ENCODE data around the gene SNCG.
A peak's percentile ranks its signal among the peaks of the same experiment; 100 is the strongest.

SNCG gene

GRCh38 chr10:86964847-86965190 lies 6.4 kb downstream of the SNCG start:
- no peak overlapping the region for H3K9ac ChIP-seq (ENCODE audit: low read depth, low read length, poor library complexity)

DNA sequence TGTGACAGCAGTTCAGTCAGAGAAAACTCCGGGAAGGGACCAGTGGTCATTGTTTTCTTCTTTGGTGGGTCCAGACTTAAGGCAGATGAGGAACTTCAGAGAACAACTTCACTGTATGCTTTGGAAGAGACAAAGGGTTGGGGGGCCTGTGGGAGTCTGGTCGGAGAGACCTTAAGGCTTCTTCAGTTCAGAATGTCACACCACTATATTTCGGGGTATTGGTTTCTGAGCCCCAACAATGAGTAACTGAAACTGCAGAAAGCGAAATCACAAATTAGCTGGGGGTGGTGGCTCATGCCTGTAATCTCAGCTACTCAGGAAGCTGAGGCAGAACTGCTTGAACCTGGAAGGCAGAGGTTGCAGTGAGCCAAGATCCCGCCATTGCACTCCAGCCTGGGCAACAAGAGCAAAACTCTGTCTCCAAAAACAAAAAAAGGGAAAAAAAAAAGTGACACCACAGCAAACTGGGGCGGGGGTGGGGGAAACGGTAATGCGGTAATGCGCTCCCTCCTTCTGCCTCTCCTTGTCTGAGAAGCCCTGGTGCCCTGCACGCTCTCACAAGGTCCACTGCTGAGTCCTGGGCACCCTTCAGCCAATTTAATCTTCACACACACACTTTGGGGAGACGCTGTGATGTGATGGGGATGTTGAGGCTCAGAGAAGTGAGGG lies 7.7 kb downstream of the SNCG start:
- no peak for DNase-seq (ENCODE audit: low spot score)
- no peaks in the 10 kb centered on the region for H3K36me3 ChIP-seq (replicated peaks in 1 of 2; ENCODE audit: control insufficient read depth in 2 of 2, insufficient read depth in 2 of 2, low read length in 2 of 2)
- H2BK12ac ChIP-seq (ENCODE audit: low read length): no peak overlapping the region
- no peak overlapping the region for H3K4me3 ChIP-seq (ENCODE audit: low read length in 2 of 2)
- peak overlapping the region; percentile 90 for H2AFZ ChIP-seq (ENCODE audit: low read length)
- H2AK5ac ChIP-seq (ENCODE audit: low read depth, low read length): no peak overlapping the region
- H3K4ac ChIP-seq (ENCODE audit: low read length): no peak overlapping the region
- no peak overlapping the region for H3K27ac ChIP-seq (replicated peaks; ENCODE audit: low read length)
- H2BK15ac ChIP-seq (ENCODE audit: low read length): no peak overlapping the region
- H2BK120ac ChIP-seq (ENCODE audit: low read depth, low read length): no peak overlapping the region
- H3K27me3 ChIP-seq (ENCODE audit: control insufficient read depth in 3 of 3, insufficient read depth in 3 of 3, low read depth in 1 of 3, low read length in 3 of 3): no peaks in the 10 kb centered on the region
- no peak overlapping the region for H3K9ac ChIP-seq (ENCODE audit: low read depth, low read length, poor library complexity)
- H3K79me1 ChIP-seq (ENCODE audit: low read depth, low read length): peaks cover 1% of the 10 kb centered on the region
- no CpG with 5 or more reads among the region's 11 CpGs for WGBS, 2 donors (ENCODE audit: extremely low coverage in 2 of 2, insufficient read length in 2 of 2, insufficient replicate concordance in 1 of 2)
- no peak overlapping the region for H3K14ac ChIP-seq (ENCODE audit: low read length)
- H3K4me2 ChIP-seq (ENCODE audit: insufficient read depth, low read length, poor library complexity, severe bottlenecking): no peak overlapping the region
- no peak overlapping the region for H3K23ac ChIP-seq (ENCODE audit: low read depth, low read length, poor library complexity)
- no peak overlapping the region for H4K91ac ChIP-seq (ENCODE audit: low read depth, low read length, poor library complexity)
- H3K4me1 ChIP-seq (ENCODE audit: control insufficient read depth in 2 of 2, insufficient read depth in 1 of 2, low read depth in 1 of 2, low read length in 2 of 2): peaks cover 15 to 24% of the 10 kb centered on the region in 2 donors
- no peaks in the 10 kb centered on the region for H3K9me3 ChIP-seq (replicated peaks in 1 of 2; ENCODE audit: control insufficient read depth in 2 of 2, insufficient read depth in 1 of 2, low read depth in 1 of 2, low read length in 2 of 2)
- no peak overlapping the region for H4K8ac ChIP-seq (ENCODE audit: low read depth, low read length)
- no peak overlapping the region for H2BK5ac ChIP-seq (ENCODE audit: low read length)
- no peak overlapping the region for H3K18ac ChIP-seq (ENCODE audit: low read length)

More at GRCh38 chr10:86964847-86965190, 6.4 kb downstream of the SNCG start:
- Histone ChIP-seq H3K27me3 (ENCODE audit: control insufficient read depth in 3 of 3, insufficient read depth in 3 of 3, low read depth in 1 of 3, low read length in 3 of 3) (no peaks in the 10 kb centered on the region), H3K14ac (ENCODE audit: low read length) (no peak overlapping the region), H3K23ac (ENCODE audit: low read depth, low read length, poor library complexity) (no peak overlapping the region), H2BK15ac (ENCODE audit: low read length) (no peak overlapping the region), H3K79me1 (ENCODE audit: low read depth, low read length) (peaks cover 1% of the 10 kb centered on the region), H3K36me3 (replicated peaks in 1 of 2; ENCODE audit: control insufficient read depth in 2 of 2, insufficient read depth in 2 of 2, low read length in 2 of 2) (no peaks in the 10 kb centered on the region), H2AK5ac (ENCODE audit: low read depth, low read length) (peak overlapping the region; percentile 90), H3K4ac (ENCODE audit: low read length) (no peak overlapping the region), H4K8ac (ENCODE audit: low read depth, low read length) (no peak overlapping the region), H2BK120ac (ENCODE audit: low read depth, low read length) (no peak overlapping the region), H2BK5ac (ENCODE audit: low read length) (no peak overlapping the region), H3K4me3 (ENCODE audit: low read length in 2 of 2) (no peak overlapping the region), H2AFZ (ENCODE audit: low read length) (no peak overlapping the region), H3K27ac (replicated peaks; ENCODE audit: low read length) (no peak overlapping the region), H3K4me2 (ENCODE audit: insufficient read depth, low read length, poor library complexity, severe bottlenecking) (no peak overlapping the region), H3K18ac (ENCODE audit: low read length) (no peak overlapping the region), H3K9me3 (replicated peaks in 1 of 2; ENCODE audit: control insufficient read depth in 2 of 2, insufficient read depth in 1 of 2, low read depth in 1 of 2, low read length in 2 of 2) (no peaks in the 10 kb centered on the region), H3K4me1 (ENCODE audit: control insufficient read depth in 2 of 2, insufficient read depth in 1 of 2, low read depth in 1 of 2, low read length in 2 of 2) (peaks cover 13 to 20% of the 10 kb centered on the region in 2 donors), H4K91ac (ENCODE audit: low read depth, low read length, poor library complexity) (no peak overlapping the region), H2BK12ac (ENCODE audit: low read length) (peak overlapping the region; percentile 4)
- DNase-seq (ENCODE audit: low spot score): no peak
- WGBS, 2 donors (ENCODE audit: extremely low coverage in 2 of 2, insufficient read length in 2 of 2, insufficient replicate concordance in 1 of 2): no CpG with 5 or more reads among the region's 2 CpGs

- no peak for DNase-seq (ENCODE audit: low spot score)
- Histone ChIP-seq H2BK120ac (ENCODE audit: low read depth, low read length) (no peak overlapping the region), H3K9me3 (replicated peaks in 1 of 2; ENCODE audit: control insufficient read depth in 2 of 2, insufficient read depth in 1 of 2, low read depth in 1 of 2, low read length in 2 of 2) (peaks cover 0 to 6% of the 10 kb centered on the region in 2 donors), H3K9ac (ENCODE audit: low read depth, low read length, poor library complexity) (no peak overlapping the region), H3K4me1 (ENCODE audit: control insufficient read depth in 2 of 2, insufficient read depth in 1 of 2, low read depth in 1 of 2, low read length in 2 of 2) (peaks cover 15 to 27% of the 10 kb centered on the region in 2 donors), H3K27me3 (ENCODE audit: control insufficient read depth in 3 of 3, insufficient read depth in 3 of 3, low read depth in 1 of 3, low read length in 3 of 3) (peaks cover 0 to 6% (median 0%) of the 10 kb centered on the region in 3 experiments), H4K8ac (ENCODE audit: low read depth, low read length) (no peak overlapping the region), H2AFZ (ENCODE audit: low read length) (peak overlapping the region; percentile 90), H3K4me2 (ENCODE audit: insufficient read depth, low read length, poor library complexity, severe bottlenecking) (no peak overlapping the region), H3K27ac (replicated peaks; ENCODE audit: low read length) (no peak overlapping the region), H2BK12ac (ENCODE audit: low read length) (no peak overlapping the region), H2AK5ac (ENCODE audit: low read depth, low read length) (peak overlapping the region; percentile 50), H3K14ac (ENCODE audit: low read length) (no peak overlapping the region), H3K23ac (ENCODE audit: low read depth, low read length, poor library complexity) (no peak overlapping the region), H2BK15ac (ENCODE audit: low read length) (peak overlapping the region; percentile 49), H3K4me3 (ENCODE audit: low read length in 2 of 2) (no peak overlapping the region), H3K4ac (ENCODE audit: low read length) (no peak overlapping the region), H2BK5ac (ENCODE audit: low read length) (peak overlapping the region; percentile 4), H3K36me3 (replicated peaks in 1 of 2; ENCODE audit: control insufficient read depth in 2 of 2, insufficient read depth in 2 of 2, low read length in 2 of 2) (no peaks in the 10 kb centered on the region), H3K79me1 (ENCODE audit: low read depth, low read length) (no peaks in the 10 kb centered on the region), H3K18ac (ENCODE audit: low read length) (peak overlapping the region; percentile 15), H4K91ac (ENCODE audit: low read depth, low read length, poor library complexity) (peak overlapping the region; percentile 11)
- WGBS, 2 donors (ENCODE audit: extremely low coverage in 2 of 2, insufficient read length in 2 of 2, insufficient replicate concordance in 1 of 2): no CpG with 5 or more reads among the region's 7 CpGs
Observed at GRCh38 chr10:86967481-86967941, 9.1 kb downstream of the SNCG start.

DNA sequence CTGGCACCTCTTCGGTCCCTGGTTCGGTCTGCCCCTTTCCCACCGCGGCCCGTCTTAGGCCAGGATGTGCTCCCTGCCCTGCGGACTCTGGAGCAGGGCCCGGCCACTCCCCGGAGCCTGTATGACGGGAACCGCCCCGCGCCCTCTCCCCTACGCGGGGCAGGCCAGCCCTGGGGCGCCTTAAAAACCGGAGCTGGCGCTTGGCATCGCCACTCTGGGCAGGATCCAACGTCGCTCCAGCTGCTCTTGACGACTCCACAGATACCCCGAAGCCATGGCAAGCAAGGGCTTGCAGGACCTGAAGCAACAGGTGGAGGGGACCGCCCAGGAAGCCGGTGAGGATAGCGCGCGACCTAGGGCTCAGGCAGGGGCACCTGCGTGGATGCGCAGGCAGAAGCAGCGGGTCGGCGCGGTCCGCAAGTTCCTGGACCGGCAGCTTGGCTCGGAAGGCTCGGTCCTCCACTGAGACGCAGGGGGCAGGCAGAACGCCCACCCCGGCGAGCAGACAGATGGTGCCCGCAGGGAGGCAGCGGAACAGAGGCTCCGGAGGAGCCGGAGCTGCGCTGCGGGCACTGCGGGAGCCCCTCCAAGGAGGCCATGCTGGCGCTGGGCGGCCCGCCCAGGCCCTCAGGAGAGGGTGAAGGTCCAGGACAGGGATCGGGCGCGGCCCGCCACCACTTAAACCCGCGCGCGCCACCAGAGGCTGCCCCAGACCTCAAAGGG lies 10.0 kb downstream of the SNCG start, which contains the start of gene ADIRF:
ADIRF (plus strand) TSS at position 212 of the 723 bp plus-strand sequence; CDS start at position 275, 63 bp downstream.
- Histone ChIP-seq H2BK5ac (ENCODE audit: low read length) (peak within 1 kb of the TSS; percentile 19), H3K79me1 (ENCODE audit: low read depth, low read length) (no peaks in the 10 kb centered on the region), H3K36me3 (replicated peaks in 1 of 2; ENCODE audit: control insufficient read depth in 2 of 2, insufficient read depth in 2 of 2, low read length in 2 of 2) (no peaks in the 10 kb centered on the region), H3K27me3 (ENCODE audit: control insufficient read depth in 3 of 3, insufficient read depth in 3 of 3, low read depth in 1 of 3, low read length in 3 of 3) (peaks cover 0 to 6% (median 0%) of the 10 kb centered on the region in 3 experiments), H3K4me1 (ENCODE audit: control insufficient read depth in 2 of 2, insufficient read depth in 1 of 2, low read depth in 1 of 2, low read length in 2 of 2) (peaks cover 15 to 27% of the 10 kb centered on the region in 2 donors), H4K8ac (ENCODE audit: low read depth, low read length) (no peak within 1 kb of the TSS), H2AK5ac (ENCODE audit: low read depth, low read length) (peak within 1 kb of the TSS; percentile 88), H3K27ac (replicated peaks; ENCODE audit: low read length) (no peak within 1 kb of the TSS), H3K4ac (ENCODE audit: low read length) (no peak within 1 kb of the TSS), H3K14ac (ENCODE audit: low read length) (no peak within 1 kb of the TSS), H3K9me3 (replicated peaks in 1 of 2; ENCODE audit: control insufficient read depth in 2 of 2, insufficient read depth in 1 of 2, low read depth in 1 of 2, low read length in 2 of 2) (peaks cover 0 to 6% of the 10 kb centered on the region in 2 donors), H3K9ac (ENCODE audit: low read depth, low read length, poor library complexity) (no peak within 1 kb of the TSS), H3K4me3 (ENCODE audit: low read length in 2 of 2) (no peak within 1 kb of the TSS), H2BK120ac (ENCODE audit: low read depth, low read length) (no peak within 1 kb of the TSS), H3K23ac (ENCODE audit: low read depth, low read length, poor library complexity) (no peak within 1 kb of the TSS), H4K91ac (ENCODE audit: low read depth, low read length, poor library complexity) (peak within 1 kb of the TSS; percentile 11), H2BK15ac (ENCODE audit: low read length) (peak within 1 kb of the TSS; percentile 51), H2AFZ (ENCODE audit: low read length) (peak within 1 kb of the TSS; percentile 91), H3K4me2 (ENCODE audit: insufficient read depth, low read length, poor library complexity, severe bottlenecking) (no peak within 1 kb of the TSS), H3K18ac (ENCODE audit: low read length) (peak within 1 kb of the TSS; percentile 96), H2BK12ac (ENCODE audit: low read length) (peak within 1 kb of the TSS; percentile 49)
- WGBS, 2 donors (ENCODE audit: extremely low coverage in 2 of 2, insufficient read length in 2 of 2, insufficient replicate concordance in 1 of 2): no CpG with 5 or more reads among the region's 59 CpGs
- DNase-seq (ENCODE audit: low spot score): no peak

Measured in neuronal stem cell (in vitro differentiated cells).